GM06990 (cell line): ENCODE measurements around the gene SLC36A2.
A peak's percentile ranks its signal among the peaks of the same experiment; 100 is the strongest.

ENCODE experiments used
- DNase-seq: peaks from one replicate; pipeline ENCODE4 v3.0.0-alpha.2; 2011; ENCODE audit not compliant: insufficient read length; ENCODE audit errors: extremely low read depth
- H3K27me3 ChIP-seq: replicated peaks from 2 replicates; pipeline ENCODE4 v1.6.0; 2011; ENCODE audit warnings: low read length; ENCODE audit not compliant: control insufficient read depth, insufficient read depth
- H3K36me3 ChIP-seq: 2 replicates; pipeline ENCODE4 v1.5.1; 2011; ENCODE audit warnings: low read length; ENCODE audit not compliant: control insufficient read depth, insufficient read depth
- H3K4me3 ChIP-seq: replicated peaks from 2 replicates; pipeline ENCODE4 v1.5.1; 2011; ENCODE audit warnings: low read depth, mild to moderate bottlenecking, control low read depth, low read length
- TF ChIP-seq, protein P1 (sequence below): IDR thresholded peaks from 2 replicates; pipeline ENCODE4 v1.5.1; 2011; ENCODE audit warnings: low read length, control low read depth, mild to moderate bottlenecking, inconsistent platforms; ENCODE audit not compliant: insufficient read depth, poor library complexity, severe bottlenecking

Gene SLC36A2

DNA sequence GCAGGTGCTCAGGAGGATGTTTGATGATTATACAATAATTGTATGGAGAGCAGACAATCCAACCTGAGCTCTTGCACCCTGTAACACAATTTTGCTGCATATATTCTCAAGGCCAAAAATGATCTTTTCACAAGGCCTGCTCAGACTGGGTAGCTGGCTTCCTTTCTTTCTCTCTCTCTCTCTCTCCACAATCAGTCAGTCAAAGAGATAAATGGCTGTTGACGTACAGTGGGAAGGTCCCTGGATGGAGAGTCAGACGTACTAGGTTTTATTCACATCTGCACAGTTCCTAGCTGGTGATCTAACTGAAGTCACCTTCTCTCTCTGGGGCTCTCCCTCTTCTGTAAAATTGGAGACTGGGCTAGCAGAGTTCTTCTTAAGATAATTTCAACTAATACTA lies 19.8 kb downstream of the SLC36A2 start:
- TF ChIP-seq, protein P1, sequence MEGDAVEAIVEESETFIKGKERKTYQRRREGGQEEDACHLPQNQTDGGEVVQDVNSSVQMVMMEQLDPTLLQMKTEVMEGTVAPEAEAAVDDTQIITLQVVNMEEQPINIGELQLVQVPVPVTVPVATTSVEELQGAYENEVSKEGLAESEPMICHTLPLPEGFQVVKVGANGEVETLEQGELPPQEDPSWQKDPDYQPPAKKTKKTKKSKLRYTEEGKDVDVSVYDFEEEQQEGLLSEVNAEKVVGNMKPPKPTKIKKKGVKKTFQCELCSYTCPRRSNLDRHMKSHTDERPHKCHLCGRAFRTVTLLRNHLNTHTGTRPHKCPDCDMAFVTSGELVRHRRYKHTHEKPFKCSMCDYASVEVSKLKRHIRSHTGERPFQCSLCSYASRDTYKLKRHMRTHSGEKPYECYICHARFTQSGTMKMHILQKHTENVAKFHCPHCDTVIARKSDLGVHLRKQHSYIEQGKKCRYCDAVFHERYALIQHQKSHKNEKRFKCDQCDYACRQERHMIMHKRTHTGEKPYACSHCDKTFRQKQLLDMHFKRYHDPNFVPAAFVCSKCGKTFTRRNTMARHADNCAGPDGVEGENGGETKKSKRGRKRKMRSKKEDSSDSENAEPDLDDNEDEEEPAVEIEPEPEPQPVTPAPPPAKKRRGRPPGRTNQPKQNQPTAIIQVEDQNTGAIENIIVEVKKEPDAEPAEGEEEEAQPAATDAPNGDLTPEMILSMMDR, result no peak
- DNase-seq, result no peak
- H3K27me3 ChIP-seq, result no peaks in the 10 kb centered on the region; the same call in 1 of the 2 replicates
- no peaks in the 10 kb centered on the region for H3K36me3 ChIP-seq
- no peak overlapping the region for H3K4me3 ChIP-seq

DNA sequence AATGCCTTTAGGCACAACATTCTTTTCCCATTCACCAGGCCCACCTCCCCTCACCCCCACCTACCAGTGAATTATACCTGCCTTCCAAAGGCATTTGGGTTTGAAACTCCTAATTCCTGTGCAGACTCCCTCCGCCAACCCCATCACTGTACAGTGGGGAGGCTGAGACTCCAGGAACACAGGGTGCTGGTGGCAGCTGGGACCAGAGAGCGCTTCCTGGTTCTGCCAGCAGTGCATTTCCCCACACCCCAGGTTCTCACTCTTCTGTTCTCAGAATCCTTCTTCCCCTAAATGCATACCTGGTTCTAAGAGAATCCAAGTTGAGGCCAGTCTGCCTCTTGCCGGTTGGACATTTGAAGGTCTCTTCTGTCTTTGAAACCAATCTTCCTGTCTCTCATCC lies 21.1 kb downstream of the SLC36A2 start:
- no peaks in the 10 kb centered on the region; the same call in 1 of the 2 replicates for H3K27me3 ChIP-seq
- TF ChIP-seq, protein P1, result no peak
- H3K4me3 ChIP-seq, result no peak overlapping the region
- no peaks in the 10 kb centered on the region for H3K36me3 ChIP-seq
- no peak for DNase-seq

DNA sequence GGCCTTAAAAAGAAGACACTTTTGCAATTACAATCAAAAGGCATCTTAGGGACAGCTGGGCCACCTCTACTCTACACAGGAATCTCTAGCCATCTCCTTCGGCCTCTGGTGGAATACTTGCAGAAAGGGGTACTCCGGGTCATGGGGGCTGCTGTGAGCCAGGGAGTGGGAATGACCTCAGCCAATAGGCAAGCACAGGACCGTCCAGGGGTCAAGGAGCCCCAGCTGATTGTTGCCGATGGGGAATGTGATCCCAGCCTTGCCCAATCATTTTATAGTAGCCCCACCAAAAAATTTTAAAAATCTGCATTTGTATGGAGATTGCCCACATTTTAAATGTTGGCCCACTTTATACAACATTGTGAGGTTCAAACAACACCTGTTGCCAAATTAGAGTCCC lies 26.9 kb downstream of the SLC36A2 start:
- TF ChIP-seq, protein P1, result no peak
- Histone ChIP-seq H3K36me3 (no peaks in the 10 kb centered on the region), H3K27me3 (no peaks in the 10 kb centered on the region), H3K4me3 (no peak overlapping the region)
- no peak for DNase-seq

DNA sequence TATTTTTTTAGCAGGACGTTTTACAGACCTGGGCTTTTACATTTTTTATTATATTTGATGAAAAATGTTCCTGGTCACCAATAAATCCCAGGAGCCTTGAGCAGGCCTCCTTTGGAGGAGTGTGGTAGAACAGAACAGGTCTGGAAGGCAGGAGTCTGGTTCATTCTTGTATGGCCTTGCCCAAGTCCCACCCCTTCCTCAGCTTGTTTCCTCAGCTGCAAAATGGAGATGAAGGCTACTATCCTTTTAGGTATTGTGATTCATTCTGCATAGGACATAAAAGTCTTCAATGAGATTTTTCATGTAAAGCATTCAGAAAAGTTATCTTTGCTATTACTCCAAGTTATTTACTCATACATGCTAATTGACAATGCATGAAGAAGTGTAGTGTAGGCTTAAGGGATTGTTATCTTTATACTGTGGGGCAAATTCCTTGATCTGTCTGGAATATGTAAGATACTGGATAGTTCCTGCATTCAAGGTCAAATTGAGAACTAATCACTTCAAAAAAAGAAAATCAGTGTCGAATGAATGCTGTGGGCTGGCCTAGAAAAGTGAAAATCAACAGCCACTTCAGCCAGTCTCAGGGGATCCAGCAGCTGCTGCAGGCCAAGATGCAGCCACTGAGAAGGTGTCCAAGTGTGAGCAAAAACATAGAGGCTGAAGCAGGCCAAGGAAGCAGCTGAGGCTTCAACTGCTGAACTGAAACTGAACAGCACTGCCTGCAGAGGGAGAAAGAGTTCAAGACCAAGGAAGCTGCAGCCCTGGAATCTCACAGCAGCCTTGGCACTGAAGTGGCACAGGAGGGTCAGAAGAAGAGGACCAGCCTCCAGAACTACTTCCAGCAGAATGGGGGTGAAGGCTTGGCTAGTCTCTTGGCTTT lies 28.3 kb downstream of the SLC36A2 start:
- Histone ChIP-seq H3K36me3 (no peaks in the 10 kb centered on the region), H3K4me3 (no peak overlapping the region), H3K27me3 (no peaks in the 10 kb centered on the region)
- DNase-seq, result no peak
- TF ChIP-seq, protein P1, result peak; percentile 29

DNA sequence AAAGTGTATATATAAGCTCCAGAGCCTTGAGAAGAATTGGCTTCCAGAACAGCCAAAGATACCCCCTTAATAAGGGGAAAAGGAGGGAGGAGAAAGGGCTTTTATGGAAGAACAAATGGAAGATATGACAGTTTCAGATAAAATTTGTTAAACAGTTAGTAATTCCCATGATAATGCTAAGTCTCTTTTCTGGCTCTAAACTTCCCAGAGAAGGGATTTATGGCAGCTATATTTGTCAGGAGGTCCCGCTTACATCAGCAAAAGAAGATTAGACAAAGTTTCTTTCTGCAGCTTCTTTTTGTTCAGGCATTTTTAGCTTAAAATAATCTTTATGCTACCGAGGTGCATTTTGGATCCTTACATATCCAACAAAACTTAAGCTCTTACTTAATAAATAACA lies 29.5 kb downstream of the SLC36A2 start:
- Histone ChIP-seq H3K4me3 (no peak overlapping the region), H3K27me3 (no peaks in the 10 kb centered on the region), H3K36me3 (no peaks in the 10 kb centered on the region)
- TF ChIP-seq, protein P1, result no peak
- DNase-seq, result no peak
